Ishikawa (cell line): ENCODE data around the gene ENDOD1.

Source experiments
- CEBPB ChIP-seq: IDR thresholded peaks from 2 replicates; pipeline ENCODE4 v1.6.1; 2012
- CREB1 ChIP-seq: IDR thresholded peaks from 2 replicates; pipeline ENCODE4 v1.6.1; 2012; ENCODE audit warnings: low read depth
- EGR1 ChIP-seq: IDR thresholded peaks from 2 replicates; pipeline ENCODE4 v1.6.1; 2012
- EP300 ChIP-seq: IDR thresholded peaks from 2 replicates; pipeline ENCODE4 v1.6.1; 2012; ENCODE audit warnings: borderline replicate concordance
- FOXM1 ChIP-seq: IDR thresholded peaks from 2 replicates; pipeline ENCODE4 v1.6.1; 2012; ENCODE audit warnings: low read depth, borderline replicate concordance
- MAX ChIP-seq: IDR thresholded peaks from 2 replicates; pipeline ENCODE4 v1.6.1; 2012
- NFIC ChIP-seq: IDR thresholded peaks from 2 replicates; pipeline ENCODE4 v1.6.1; 2012
- RAD21 ChIP-seq: IDR thresholded peaks from 2 replicates; pipeline ENCODE4 v1.6.1; 2012; ENCODE audit warnings: low read depth
- TAF1 ChIP-seq: IDR thresholded peaks from 2 replicates; pipeline ENCODE4 v1.6.1; 2012; ENCODE audit warnings: low read depth, mild to moderate bottlenecking
- TCF12 ChIP-seq: IDR thresholded peaks from 2 replicates; pipeline ENCODE4 v1.6.1; 2012; ENCODE audit warnings: low read depth
- TEAD4 ChIP-seq: IDR thresholded peaks from 2 replicates; pipeline ENCODE4 v1.6.1; 2012
- YY1 ChIP-seq: IDR thresholded peaks from 2 replicates; pipeline ENCODE4 v1.6.1; 2012; ENCODE audit warnings: low read depth
- ZBTB7A ChIP-seq: IDR thresholded peaks from 2 replicates; pipeline ENCODE4 v1.6.1; 2012; ENCODE audit warnings: low read depth
- TF ChIP-seq, protein P1 (sequence below): IDR thresholded peaks from 2 replicates; pipeline ENCODE4 v1.6.1; 2012
- TF ChIP-seq, protein P2 (sequence below): IDR thresholded peaks from 2 replicates; pipeline ENCODE4 v1.6.1; 2012; ENCODE audit warnings: low read depth, mild to moderate bottlenecking

Gene ENDOD1

DNA sequence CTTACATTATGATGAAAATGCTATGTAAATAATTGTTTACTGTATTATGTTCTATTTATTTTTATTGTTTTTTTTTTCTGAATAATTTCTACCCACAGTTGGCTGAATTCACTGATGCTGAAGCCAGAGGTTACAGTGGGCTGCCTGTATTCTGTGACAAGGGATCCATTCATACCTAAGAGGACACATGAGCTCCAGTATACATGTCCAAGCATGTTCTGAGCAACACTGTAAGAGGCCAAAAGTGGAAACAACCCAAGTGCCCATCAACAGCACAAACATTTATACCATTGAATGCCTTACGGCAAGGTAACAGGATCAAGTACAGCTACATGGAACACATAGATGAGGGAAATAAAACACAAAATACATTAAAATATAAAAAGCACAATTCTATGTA is 24.3 kb upstream of the ENDOD1 start:
- TF ChIP-seq EGR1 (no peak), ZBTB7A (no peak), EP300 (no peak), TEAD4 (no peak), TAF1 (no peak), NFIC (no peak), RAD21 (no peak), TCF12 (no peak), FOXM1 (no peak), YY1 (no peak), CEBPB (no peak), CREB1 (no peak), MAX (no peak)
- TF ChIP-seq, protein P1, sequence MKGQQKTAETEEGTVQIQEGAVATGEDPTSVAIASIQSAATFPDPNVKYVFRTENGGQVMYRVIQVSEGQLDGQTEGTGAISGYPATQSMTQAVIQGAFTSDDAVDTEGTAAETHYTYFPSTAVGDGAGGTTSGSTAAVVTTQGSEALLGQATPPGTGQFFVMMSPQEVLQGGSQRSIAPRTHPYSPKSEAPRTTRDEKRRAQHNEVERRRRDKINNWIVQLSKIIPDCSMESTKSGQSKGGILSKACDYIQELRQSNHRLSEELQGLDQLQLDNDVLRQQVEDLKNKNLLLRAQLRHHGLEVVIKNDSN, result no peak
- TF ChIP-seq, protein P2, sequence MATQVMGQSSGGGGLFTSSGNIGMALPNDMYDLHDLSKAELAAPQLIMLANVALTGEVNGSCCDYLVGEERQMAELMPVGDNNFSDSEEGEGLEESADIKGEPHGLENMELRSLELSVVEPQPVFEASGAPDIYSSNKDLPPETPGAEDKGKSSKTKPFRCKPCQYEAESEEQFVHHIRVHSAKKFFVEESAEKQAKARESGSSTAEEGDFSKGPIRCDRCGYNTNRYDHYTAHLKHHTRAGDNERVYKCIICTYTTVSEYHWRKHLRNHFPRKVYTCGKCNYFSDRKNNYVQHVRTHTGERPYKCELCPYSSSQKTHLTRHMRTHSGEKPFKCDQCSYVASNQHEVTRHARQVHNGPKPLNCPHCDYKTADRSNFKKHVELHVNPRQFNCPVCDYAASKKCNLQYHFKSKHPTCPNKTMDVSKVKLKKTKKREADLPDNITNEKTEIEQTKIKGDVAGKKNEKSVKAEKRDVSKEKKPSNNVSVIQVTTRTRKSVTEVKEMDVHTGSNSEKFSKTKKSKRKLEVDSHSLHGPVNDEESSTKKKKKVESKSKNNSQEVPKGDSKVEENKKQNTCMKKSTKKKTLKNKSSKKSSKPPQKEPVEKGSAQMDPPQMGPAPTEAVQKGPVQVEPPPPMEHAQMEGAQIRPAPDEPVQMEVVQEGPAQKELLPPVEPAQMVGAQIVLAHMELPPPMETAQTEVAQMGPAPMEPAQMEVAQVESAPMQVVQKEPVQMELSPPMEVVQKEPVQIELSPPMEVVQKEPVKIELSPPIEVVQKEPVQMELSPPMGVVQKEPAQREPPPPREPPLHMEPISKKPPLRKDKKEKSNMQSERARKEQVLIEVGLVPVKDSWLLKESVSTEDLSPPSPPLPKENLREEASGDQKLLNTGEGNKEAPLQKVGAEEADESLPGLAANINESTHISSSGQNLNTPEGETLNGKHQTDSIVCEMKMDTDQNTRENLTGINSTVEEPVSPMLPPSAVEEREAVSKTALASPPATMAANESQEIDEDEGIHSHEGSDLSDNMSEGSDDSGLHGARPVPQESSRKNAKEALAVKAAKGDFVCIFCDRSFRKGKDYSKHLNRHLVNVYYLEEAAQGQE, result no peak

GRCh38 chr11:95066716-95067038 is 23.0 kb upstream of the ENDOD1 start, which contains the start of gene SRSF8:
Gene SRSF8, plus strand, starts transcription at chr11:95066919. Its CDS starts 308 bp downstream, at chr11:95067227.
- TF ChIP-seq ZBTB7A (no peak), EP300 (no peak), CREB1 (no peak), TAF1 (no peak)

DNA sequence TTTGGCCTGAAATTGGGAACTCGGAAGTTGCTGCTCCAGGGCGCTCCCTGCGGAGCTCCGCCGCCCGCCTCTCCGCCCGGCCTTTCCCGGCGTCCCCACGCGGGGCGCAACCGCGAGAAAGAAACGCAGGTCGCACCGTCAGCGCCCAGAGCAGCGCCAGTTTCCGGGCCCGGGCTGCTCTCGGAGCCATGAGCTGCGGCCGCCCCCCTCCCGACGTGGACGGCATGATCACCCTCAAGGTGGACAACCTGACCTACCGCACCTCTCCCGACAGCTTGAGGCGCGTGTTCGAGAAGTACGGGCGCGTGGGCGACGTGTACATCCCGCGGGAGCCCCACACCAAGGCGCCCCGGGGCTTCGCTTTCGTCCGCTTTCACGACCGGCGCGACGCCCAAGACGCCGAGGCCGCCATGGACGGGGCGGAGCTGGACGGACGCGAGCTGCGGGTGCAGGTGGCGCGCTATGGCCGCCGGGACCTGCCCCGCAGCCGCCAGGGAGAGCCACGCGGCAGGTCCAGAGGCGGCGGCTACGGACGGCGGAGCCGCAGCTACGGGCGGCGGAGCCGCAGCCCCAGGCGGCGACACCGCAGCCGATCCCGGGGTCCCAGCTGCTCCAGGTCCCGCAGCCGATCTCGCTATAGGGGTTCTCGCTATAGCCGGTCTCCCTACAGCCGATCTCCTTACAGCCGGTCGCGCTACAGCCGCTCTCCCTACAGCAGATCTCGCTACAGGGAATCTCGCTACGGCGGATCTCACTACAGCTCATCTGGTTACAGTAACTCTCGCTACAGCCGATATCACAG is 22.4 kb upstream of the ENDOD1 start:
- TF ChIP-seq TAF1 (peak; percentile 66), YY1 (peak; percentile 91), RAD21 (no peak), CREB1 (no peak), TCF12 (peak; percentile 12; the same call in 1 of the 2 replicates), MAX (peak; percentile 51; the same call in 1 of the 2 replicates)
- TF ChIP-seq, protein P2, result no peak

- no peak for TF ChIP-seq NFIC
Observed at GRCh38 chr11:95067841-95068219, 21.8 kb upstream of the ENDOD1 start.

GRCh38 chr11:95068549-95068948 is 21.1 kb upstream of the ENDOD1 start:
- TF ChIP-seq TEAD4, result no peak
- no peak for TF ChIP-seq YY1
- no peak for TF ChIP-seq NFIC
- no peak for TF ChIP-seq MAX
- TF ChIP-seq EGR1, result no peak
- no peak for TF ChIP-seq RAD21
- TF ChIP-seq TCF12, result no peak
- TF ChIP-seq, protein P2, result no peak
- TF ChIP-seq FOXM1, result no peak
- no peak for TF ChIP-seq EP300
- no peak for TF ChIP-seq TAF1
- TF ChIP-seq CREB1, result no peak
- no peak for TF ChIP-seq CEBPB
- TF ChIP-seq, protein P1, result no peak
